HEK293T (cell line): ENCODE measurements around the gene KRTAP6-3.

Source experiments
- ARNT ChIP-seq: fragments of 450-650 bp; IDR thresholded peaks from 2 replicates; pipeline ENCODE4 v1.6.1; 2017; ENCODE audit warnings: mild to moderate bottlenecking
- BHLHE40 ChIP-seq: fragments of 450-650 bp; IDR thresholded peaks from 2 replicates; pipeline ENCODE4 v1.6.1; 2016; ENCODE audit warnings: mild to moderate bottlenecking, moderate library complexity, borderline replicate concordance
- CTBP1 ChIP-seq: fragments of 450-650 bp; IDR thresholded peaks from 2 replicates; pipeline ENCODE4 v1.6.1; 2016; ENCODE audit warnings: borderline replicate concordance
- ELF4 ChIP-seq: fragments of 450-650 bp; IDR thresholded peaks from 2 replicates; pipeline ENCODE4 v1.6.1; 2017; ENCODE audit warnings: antibody characterized with exemption
- FOXA1 ChIP-seq: fragments of 450-650 bp; IDR thresholded peaks from 2 replicates; pipeline ENCODE4 v1.6.1; 2016; ENCODE audit warnings: mild to moderate bottlenecking
- FOXK2 ChIP-seq: fragments of 450-650 bp; IDR thresholded peaks from 2 replicates; pipeline ENCODE4 v1.6.1; 2016; ENCODE audit warnings: mild to moderate bottlenecking
- FOXM1 ChIP-seq: fragments of 450-650 bp; IDR thresholded peaks from 2 replicates; pipeline ENCODE4 v1.6.1; 2017; ENCODE audit warnings: mild to moderate bottlenecking, borderline replicate concordance
- NFRKB ChIP-seq: fragments of 450-650 bp; IDR thresholded peaks from 2 replicates; pipeline ENCODE4 v1.6.1; 2016; ENCODE audit warnings: mild to moderate bottlenecking, moderate library complexity
- SP1 ChIP-seq: fragments of 450-650 bp; IDR thresholded peaks from 2 replicates; pipeline ENCODE4 v1.6.1; 2017
- SUZ12 ChIP-seq: fragments of 450-650 bp; IDR thresholded peaks from 2 replicates; pipeline ENCODE4 v1.6.1; 2016; ENCODE audit warnings: mild to moderate bottlenecking
- TF ChIP-seq, protein P1 (sequence below): fragments of 450-650 bp; IDR thresholded peaks from 2 replicates; pipeline ENCODE4 v1.6.1; 2016

DNA sequence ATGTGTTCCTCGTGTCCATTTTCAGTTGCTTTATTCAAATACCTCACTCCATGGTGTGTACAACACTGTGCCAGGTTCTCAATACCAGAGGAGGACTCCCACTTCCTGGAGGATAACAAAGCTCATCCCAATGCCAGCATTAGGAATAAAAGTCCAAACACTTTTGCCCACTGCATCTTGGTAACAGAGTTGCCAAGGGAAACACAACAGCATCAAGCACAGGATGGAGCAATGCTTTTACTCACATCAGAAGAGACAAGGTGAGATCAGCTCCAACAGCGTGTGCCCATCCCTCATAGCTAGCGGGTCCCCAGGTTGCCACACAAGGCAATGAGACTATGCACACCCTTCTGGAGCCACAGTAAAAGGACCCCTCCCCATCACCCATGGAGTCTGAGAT lies 31.1 kb downstream of the KRTAP6-3 start:
- no peak for TF ChIP-seq CTBP1
- TF ChIP-seq FOXM1, result no peak
- TF ChIP-seq SP1, result no peak
- TF ChIP-seq, protein P1, sequence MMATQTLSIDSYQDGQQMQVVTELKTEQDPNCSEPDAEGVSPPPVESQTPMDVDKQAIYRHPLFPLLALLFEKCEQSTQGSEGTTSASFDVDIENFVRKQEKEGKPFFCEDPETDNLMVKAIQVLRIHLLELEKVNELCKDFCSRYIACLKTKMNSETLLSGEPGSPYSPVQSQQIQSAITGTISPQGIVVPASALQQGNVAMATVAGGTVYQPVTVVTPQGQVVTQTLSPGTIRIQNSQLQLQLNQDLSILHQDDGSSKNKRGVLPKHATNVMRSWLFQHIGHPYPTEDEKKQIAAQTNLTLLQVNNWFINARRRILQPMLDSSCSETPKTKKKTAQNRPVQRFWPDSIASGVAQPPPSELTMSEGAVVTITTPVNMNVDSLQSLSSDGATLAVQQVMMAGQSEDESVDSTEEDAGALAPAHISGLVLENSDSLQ, result no peak
- no peak for TF ChIP-seq NFRKB
- TF ChIP-seq FOXK2, result no peak
- no peak for TF ChIP-seq SUZ12
- no peak for TF ChIP-seq BHLHE40
- no peak for TF ChIP-seq ELF4
- TF ChIP-seq ARNT, result no peak
- TF ChIP-seq FOXA1, result no peak
